Measurements from ENCODE around the gene GPC4. TPM values are rescaled to one million over a fixed set of nuclear protein-coding genes. Genes with fewer than 3 reads are reported as not detected.
A peak's percentile ranks its signal among the peaks of the same experiment; 100 is the strongest.

Gene GPC4
- total and polyA plus RNA-seq, 10 of the 15 experiments (the other 5 are each of a cell fraction or from before 2014, with no cell fraction given), result 0.04 to 5.8 (median 0.13) TPM

- FAIRE-seq, result no peak
- ChIA-PET SMC1A (ENCODE audit: uncharacterized antibody, unreplicated experiment) (no interaction called here), CTCF (no interaction called here), RAD21 (ENCODE audit: unreplicated experiment) (no interaction called here), POLR2A (no interaction called here)
- Histone ChIP-seq H4K20me1 (ENCODE audit: control insufficient read depth, insufficient read depth) (no peaks in the 10 kb centered on the region), H3K36me3 (ENCODE audit: control insufficient read depth in 2 of 2, insufficient read depth in 2 of 2, low read length in 1 of 2) (no peaks in the 10 kb centered on the region), H3K4me1 (ENCODE audit: control insufficient read depth, insufficient read depth, low read length) (no peaks in the 10 kb centered on the region), H3K79me2 (ENCODE audit: control insufficient read depth, insufficient read depth, low read length) (no peaks in the 10 kb centered on the region), H3K4me3 (no peak overlapping the region), H3K9me3 (replicated peaks; ENCODE audit: control insufficient read depth, insufficient read depth, low read length) (no peaks in the 10 kb centered on the region), H2AFZ (ENCODE audit: control insufficient read depth, low read depth, low read length) (no peak overlapping the region), H3K27ac (ENCODE audit: control insufficient read depth, insufficient read depth) (no peak overlapping the region), H3K27me3 (replicated peaks in 1 of 2; ENCODE audit: control insufficient read depth in 2 of 2, insufficient read depth in 2 of 2, low read length in 1 of 2) (no peaks in the 10 kb centered on the region; a peak in 1 of 4 replicates), H3K4me2 (ENCODE audit: control insufficient read depth, insufficient read depth) (no peak overlapping the region), H3K9ac (ENCODE audit: control insufficient read depth, insufficient read depth, low read length) (no peak overlapping the region)
- BruUV-seq (replicated peaks), result no TSS peak
- in situ Hi-C loops (cut with MboI), result no loop called here
- TF ChIP-seq RBBP5 (conservative IDR thresholded peaks at IDR 0.05), result no peak
- TF ChIP-seq NFYB (IDR thresholded peaks at IDR 0.05; ENCODE audit: insufficient read depth, low read depth, low read length), result 0 out of 2 replicates have a peak, but pooled peaks have one; percentile 26
- DNase-seq (ENCODE audit: low read depth, low spot score), result no peak
- WGBS (ENCODE audit: insufficient coverage, insufficient replicate concordance, low lambda C conversion rate, missing lambda C conversion rate), result 0% methylated on average over 4 of the region's 4 CpGs
- ATAC-seq, result no peak
- intact Hi-C loops (cut with micrococcal nuclease; ENCODE audit: unreplicated experiment), result no loop called here
These were observed 19.0 kb upstream of the GPC4 start for GRCh38 chrX:133434197-133434820.

GRCh38 chrX:133419911-133420310, 4.6 kb upstream of the GPC4 start:
- in situ Hi-C loops (cut with MboI), result no loop called here
- Histone ChIP-seq H3K27ac (ENCODE audit: control insufficient read depth, insufficient read depth) (no peak overlapping the region), H4K20me1 (ENCODE audit: control insufficient read depth, insufficient read depth) (no peaks in the 10 kb centered on the region), H3K27me3 (replicated peaks in 1 of 2; ENCODE audit: control insufficient read depth in 2 of 2, insufficient read depth in 2 of 2, low read length in 1 of 2) (no peaks in the 10 kb centered on the region), H3K9ac (ENCODE audit: control insufficient read depth, insufficient read depth, low read length) (no peak overlapping the region), H3K4me3 (no peak overlapping the region), H3K79me2 (ENCODE audit: control insufficient read depth, insufficient read depth, low read length) (no peaks in the 10 kb centered on the region), H3K4me1 (ENCODE audit: control insufficient read depth, insufficient read depth, low read length) (no peaks in the 10 kb centered on the region), H3K4me2 (ENCODE audit: control insufficient read depth, insufficient read depth) (no peak overlapping the region), H2AFZ (ENCODE audit: control insufficient read depth, low read depth, low read length) (no peak overlapping the region), H3K9me3 (replicated peaks; ENCODE audit: control insufficient read depth, insufficient read depth, low read length) (no peaks in the 10 kb centered on the region; the same call in 1 of the 3 replicates), H3K36me3 (ENCODE audit: control insufficient read depth in 2 of 2, insufficient read depth in 2 of 2, low read length in 1 of 2) (no peaks in the 10 kb centered on the region)
- no peak for FAIRE-seq
- intact Hi-C loops (cut with micrococcal nuclease; ENCODE audit: unreplicated experiment), result no loop called here
- DNase-seq (ENCODE audit: low read depth, low spot score), result no peak
- no peak for ATAC-seq
- CTCF ChIA-PET, result interaction anchor here (2.2 kb wide), 1 partner anchor 85 kb away, joined by 7 read pairs; no protein-coding TSS in a partner anchor
- POLR2A ChIA-PET, result interaction anchor here (0.8 kb wide), 1 partner anchor 19 kb away, joined by 6 read pairs; no protein-coding TSS in a partner anchor
- RAD21 ChIA-PET (ENCODE audit: unreplicated experiment), result interaction anchor here (0.6 kb wide), 1 partner anchor 245 kb away, joined by 3 read pairs; no protein-coding TSS in a partner anchor
- 31% methylated on average over 2 of the region's 2 CpGs for WGBS (ENCODE audit: insufficient coverage, insufficient replicate concordance, low lambda C conversion rate, missing lambda C conversion rate)
- SMC1A ChIA-PET (ENCODE audit: uncharacterized antibody, unreplicated experiment), result interaction anchor here (0.6 to 2.0 kb wide), 3 partner anchors 11 to 95 kb away, joined by 3 to 6 read pairs (median 3); no protein-coding TSS in a partner anchor
- no TSS peak for BruUV-seq (replicated peaks)
- no peak for TF ChIP-seq SP1 (IDR thresholded peaks at IDR 0.05; ENCODE audit: low read depth, low read length)
- no peak for TF ChIP-seq ATF3 (IDR thresholded peaks at IDR 0.05; ENCODE audit: borderline replicate concordance, extremely low read depth, low read depth, low read length)
- TF ChIP-seq BHLHE40 (IDR thresholded peaks at IDR 0.05; ENCODE audit: borderline replicate concordance in 1 of 2, low read depth in 2 of 2, low read length in 1 of 2), result no peak
- no peak for TF ChIP-seq ZNF384 (IDR thresholded peaks at IDR 0.05; ENCODE audit: borderline replicate concordance, low read depth, low read length)
- no peak for TF ChIP-seq HDAC2 (IDR thresholded peaks at IDR 0.05)
- no peak for TF ChIP-seq FOXK2 (IDR thresholded peaks at IDR 0.05)
- no peak for TF ChIP-seq ESRRA (IDR thresholded peaks at IDR 0.05; ENCODE audit: low read length)
- no peak for TF ChIP-seq RELA (IDR thresholded peaks at IDR 0.05; ENCODE audit: borderline replicate concordance, partially characterized antibody)
- TF ChIP-seq WRNIP1 (IDR thresholded peaks at IDR 0.05; ENCODE audit: borderline replicate concordance, low read depth, low read length), result no peak
- no peak for TF ChIP-seq EP300 (IDR thresholded peaks at IDR 0.05; ENCODE audit: borderline replicate concordance in 1 of 2, control insufficient read depth in 1 of 2, low read depth in 2 of 2, low read length in 2 of 2)
- TF ChIP-seq JUND (IDR thresholded peaks at IDR 0.05; ENCODE audit: low read depth, low read length), result no peak
- no peak for TF ChIP-seq BCL11A (IDR thresholded peaks at IDR 0.05; ENCODE audit: low read depth, low read length)
